Suppressor macrophage (primary cell): Measurements from ENCODE around the gene ENTPD1.

ENCODE experiments used
- DNase-seq, 4 experiments: peaks; one replicate each; pipeline ENCODE4 v3.0.0-alpha.2; 2020 to 2022

The ENTPD1 gene

DNA sequence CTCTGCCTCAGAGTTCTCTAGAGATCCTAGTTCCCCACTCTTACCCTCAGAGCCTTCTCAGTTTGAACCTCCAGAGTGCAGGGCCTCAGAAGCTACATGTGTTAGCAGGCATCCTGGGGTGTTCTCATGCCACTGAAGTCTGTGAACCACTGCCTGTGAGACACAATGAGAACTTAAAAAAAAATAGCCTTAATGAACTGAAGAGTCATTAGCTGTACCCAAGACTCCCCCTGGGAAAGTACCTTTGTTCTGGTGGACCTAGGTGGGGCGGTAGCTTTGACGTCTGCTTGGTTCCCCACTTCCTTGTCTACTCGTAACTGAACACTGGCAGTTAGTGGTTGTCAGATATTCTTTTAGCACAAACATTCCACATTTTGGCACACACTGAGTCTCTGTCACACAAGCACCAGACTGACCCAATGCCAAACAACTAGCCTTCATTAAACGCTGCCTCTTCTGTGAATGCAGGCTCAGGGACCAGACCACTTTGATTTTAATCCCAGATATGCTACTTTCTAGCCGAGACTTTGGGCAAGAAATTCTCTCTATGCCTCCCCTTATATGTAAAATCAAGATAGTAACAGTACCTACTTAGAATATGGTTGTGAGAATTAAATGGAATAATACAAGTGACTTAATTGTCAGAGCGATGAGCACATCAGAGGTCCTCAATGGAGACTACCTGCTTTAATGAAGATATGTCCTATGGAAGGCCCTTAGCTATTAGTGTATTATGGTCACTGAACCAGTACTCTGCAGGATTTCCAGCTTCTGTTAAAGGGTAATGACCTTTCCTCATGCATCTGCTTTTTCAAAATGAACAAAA is 76.5 kb downstream of the ENTPD1 start:
- peak in 2 of 4 experiments; percentile 11 to 16 for DNase-seq

DNA sequence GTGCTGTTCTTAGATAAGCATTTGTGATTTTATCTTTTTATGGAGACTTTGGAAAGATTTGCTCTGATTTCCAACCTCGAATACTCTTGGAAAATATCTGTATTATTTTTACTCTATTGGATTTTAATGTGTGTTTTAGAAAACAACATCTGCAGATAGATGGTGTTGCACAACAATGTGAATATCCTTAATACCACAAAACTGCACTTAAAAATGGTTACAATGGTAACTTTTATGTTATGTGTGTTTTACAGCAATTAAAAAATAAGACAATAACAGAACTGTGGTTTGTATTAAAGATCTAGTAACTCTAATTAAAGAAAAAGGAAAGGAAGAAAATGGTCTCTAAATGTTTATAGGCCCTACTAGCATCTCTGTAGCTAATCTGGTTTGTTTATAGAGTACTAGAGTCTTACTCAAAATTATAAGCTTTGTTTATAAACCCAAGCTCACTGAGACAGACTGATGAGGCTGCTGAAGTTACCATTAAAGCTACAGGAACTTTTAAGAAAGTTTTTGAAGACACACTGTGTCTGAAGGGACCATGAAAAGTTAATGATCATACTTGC is 77.2 kb downstream of the ENTPD1 start:
- DNase-seq: no peak

- DNase-seq: no peak
These were observed 78.4 kb downstream of the ENTPD1 start for GRCh38 chr10:95834406-95834805.

DNA sequence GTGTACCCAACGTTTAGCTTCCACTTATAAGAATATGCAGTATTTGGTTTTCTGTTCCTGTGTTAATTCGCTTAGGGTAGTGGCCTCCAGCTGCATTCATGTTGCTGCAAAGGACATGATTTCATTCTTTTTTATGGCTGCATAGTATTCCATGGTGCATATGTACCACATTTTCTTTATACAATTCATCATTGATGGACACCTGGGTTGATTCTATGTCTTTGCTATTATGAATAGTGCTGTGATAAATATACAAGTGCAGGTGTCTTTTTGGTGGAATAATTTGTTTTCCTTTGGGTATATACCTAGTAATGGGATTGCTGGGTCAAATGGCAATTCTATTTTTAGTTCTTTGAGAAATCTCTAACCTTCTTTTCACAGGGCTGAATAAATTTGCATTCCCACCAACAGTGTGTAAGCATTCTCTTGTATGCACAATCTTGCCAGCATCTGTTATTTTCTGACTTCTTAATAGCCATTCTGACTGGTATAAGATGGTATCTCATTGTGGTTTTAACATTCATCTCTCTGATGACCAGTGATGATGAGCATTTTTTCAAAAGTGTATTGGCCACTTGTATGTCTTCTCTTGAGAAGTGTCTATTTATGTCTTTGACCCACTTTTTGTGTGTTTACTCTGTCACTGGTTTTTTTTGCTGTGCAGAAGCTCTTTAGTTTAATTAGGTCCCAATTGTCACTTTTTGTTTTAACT is 79.3 kb downstream of the ENTPD1 start:
- DNase-seq: no peak

GRCh38 chr10:95835911-95836310 is 79.9 kb downstream of the ENTPD1 start:
- DNase-seq: no peak

DNA sequence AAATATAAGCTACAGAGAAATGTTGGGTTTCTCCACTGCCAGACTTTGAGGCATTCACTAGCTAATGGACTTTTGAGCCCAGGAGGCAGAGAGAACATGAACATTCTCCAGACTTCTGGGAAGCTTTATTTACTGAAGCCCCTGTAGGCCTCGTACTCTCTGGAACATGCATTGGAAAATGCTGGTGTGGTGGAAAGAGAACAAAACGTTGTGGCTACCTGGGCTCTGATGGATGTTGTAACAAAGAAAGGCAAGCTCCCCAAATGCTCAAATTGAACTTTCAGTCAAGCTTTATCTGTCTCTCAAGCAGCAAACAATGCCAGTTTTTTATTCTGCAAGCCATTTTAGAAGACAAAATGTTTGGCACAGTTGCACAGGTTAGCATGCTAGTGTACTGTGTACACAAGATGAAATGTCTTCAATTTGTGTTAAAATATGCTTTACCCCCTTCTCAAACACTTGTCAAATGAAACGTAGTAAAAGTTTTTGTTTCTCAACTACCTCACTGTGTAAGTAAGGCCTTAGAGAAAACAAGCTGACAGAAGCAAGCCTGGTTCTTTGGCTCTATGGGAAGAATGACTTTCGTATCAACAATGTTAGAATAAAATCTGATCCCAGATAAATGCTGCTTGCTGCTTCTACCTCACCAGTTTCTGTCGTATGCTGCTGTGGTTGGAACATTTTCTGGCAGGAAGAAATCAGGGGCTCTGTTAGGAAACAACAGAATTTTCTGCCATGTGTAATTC is 80.8 kb downstream of the ENTPD1 start:
- no peak for DNase-seq

GRCh38 chr10:95837356-95837776 is 81.4 kb downstream of the ENTPD1 start:
- DNase-seq: peak in 3 of 4 experiments; percentile 19 to 37 (median 30)

DNA sequence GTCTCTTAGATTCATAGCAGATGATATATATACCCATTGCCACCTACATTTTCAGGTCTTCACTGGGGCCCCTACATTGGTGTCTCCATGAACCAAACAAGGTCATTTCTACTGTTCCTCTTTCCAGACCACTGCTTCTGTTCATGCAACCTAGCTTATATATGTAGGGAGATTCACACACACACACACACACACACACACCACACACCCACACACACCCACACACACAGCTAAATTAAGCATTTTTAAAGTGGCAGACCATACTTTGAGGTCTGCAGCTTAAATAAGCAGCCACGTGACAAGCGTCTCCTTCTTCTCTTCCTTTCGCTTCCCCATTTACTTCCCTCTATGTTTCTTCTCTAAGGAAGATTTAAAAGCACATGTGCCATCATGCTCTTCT is 81.8 kb downstream of the ENTPD1 start:
- peak; percentile 71 to 92 (median 80) for DNase-seq

GRCh38 chr10:95840121-95840520 is 84.2 kb downstream of the ENTPD1 start:
- DNase-seq: no peak

- DNase-seq: no peak
These were observed 84.7 kb downstream of the ENTPD1 start for GRCh38 chr10:95840681-95841080.

DNA sequence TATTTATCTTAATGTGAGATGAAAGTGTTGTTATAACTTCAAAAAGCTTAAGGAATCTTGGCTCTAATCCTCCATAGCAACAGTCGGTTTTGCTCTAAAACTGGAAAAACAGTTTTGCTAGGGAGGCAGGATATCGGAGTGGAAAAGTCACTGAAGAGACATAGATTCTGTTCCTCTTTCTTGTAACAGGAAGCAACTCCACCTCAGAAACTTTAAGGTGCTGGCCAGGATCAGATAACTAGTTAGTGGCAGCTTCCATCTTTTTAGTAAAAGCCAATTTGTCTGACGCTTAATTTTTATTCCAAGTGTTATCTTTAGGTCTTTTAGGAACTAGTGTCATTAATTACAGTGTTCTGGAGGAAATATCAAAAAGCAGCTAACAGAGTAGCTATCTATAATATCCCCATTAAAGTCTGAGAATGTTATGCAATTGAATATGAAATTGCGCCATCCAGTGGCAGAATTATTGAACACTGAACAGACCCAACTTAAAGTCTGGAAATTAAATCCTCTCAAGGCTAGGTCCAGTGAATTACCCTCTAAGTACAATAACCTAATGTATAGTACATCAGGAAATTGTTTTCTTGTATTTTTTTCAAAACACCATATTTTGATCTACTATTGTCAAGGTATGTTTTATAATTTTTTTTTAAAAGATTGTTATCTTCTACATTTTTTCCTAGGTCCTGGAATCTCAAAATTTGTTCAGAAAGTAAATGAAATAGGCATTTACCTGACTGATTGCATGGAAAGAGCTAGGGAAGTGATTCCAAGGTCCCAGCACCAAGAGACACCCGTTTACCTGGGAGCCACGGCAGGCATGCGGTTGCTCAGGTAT is 85.9 kb downstream of the ENTPD1 start:
- DNase-seq: peak; percentile 58 to 86 (median 76)

DNA sequence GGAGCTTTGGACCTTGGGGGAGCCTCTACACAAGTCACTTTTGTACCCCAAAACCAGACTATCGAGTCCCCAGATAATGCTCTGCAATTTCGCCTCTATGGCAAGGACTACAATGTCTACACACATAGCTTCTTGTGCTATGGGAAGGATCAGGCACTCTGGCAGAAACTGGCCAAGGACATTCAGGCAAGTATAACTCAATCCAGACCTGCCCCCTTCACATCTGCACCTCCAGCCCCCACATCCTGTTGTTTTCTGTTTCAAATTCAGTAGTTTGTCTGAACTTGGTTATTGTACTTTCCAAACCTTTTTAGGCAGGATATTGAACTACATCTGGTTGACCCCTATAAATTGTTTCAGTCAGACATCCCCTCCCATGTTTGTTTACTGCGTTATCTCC is 89.4 kb downstream of the ENTPD1 start:
- no peak for DNase-seq

DNA sequence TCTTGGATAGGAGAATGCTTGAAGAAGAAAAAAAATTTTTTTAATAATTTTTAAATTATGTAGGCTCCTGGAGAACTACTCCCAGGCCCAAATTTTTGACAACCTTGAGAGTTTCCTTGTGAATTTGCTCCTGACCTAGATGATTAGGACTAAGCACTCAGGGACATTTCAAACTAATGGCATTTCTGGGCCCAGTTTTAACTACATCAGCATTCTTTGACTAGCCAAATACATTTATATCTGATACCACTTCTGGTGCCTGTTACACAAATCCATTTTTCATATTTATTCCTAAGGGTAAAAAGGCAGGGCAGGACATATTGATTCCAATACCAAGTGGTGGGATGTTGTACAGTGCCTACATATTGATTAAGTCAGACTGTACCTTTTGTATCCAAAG is 91.0 kb downstream of the ENTPD1 start:
- no peak for DNase-seq

DNA sequence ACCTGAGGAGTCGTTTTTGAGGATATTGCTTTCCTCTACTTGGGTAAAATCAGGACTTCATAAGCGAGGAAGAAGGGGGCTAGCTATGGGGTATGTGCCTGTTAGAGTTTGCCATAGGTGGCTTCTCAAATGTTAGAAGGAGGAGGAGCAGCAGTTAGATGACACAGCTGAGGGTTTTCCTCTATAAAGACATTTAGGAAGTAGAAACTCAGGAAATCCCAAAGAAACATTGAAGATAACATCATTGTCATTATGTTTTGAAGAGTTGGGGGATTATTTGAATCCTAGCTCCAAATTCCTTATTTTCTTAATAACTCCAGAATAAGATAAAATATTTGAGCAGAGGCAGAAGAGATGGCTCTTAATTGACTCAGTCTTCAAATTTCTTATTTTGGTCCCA is 92.9 kb downstream of the ENTPD1 start:
- DNase-seq: no peak

GRCh38 chr10:95850791-95851190 is 94.8 kb downstream of the ENTPD1 start:
- no peak for DNase-seq

GRCh38 chr10:95860166-95860940 is 104.4 kb downstream of the ENTPD1 start:
- no peak for DNase-seq

DNA sequence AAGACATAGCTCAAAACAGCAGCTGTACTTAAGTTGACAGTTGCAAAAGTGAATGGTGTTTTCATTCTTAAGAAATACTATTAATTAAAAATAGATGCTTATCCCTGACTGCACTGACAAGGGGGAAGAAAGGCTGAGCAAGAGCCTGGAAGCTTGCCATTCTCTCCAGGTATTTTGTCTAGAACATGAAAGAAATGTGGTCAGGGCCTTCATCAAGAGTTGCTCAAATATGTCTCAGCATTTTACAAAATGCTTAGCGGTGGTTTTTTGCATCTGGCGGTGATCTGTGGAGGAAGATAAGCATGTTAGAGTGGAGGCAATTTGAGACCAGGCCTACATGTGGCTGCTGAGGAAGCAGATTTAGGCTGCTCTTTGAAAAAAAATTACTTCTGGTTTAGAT is 105.4 kb downstream of the ENTPD1 start:
- DNase-seq: no peak

- peak; percentile 54 to 76 (median 70) for DNase-seq
These were observed 109.2 kb downstream of the ENTPD1 start for GRCh38 chr10:95864906-95865813.

- DNase-seq: no peak
These were observed 110.0 kb downstream of the ENTPD1 start for GRCh38 chr10:95865814-95866466.

DNA sequence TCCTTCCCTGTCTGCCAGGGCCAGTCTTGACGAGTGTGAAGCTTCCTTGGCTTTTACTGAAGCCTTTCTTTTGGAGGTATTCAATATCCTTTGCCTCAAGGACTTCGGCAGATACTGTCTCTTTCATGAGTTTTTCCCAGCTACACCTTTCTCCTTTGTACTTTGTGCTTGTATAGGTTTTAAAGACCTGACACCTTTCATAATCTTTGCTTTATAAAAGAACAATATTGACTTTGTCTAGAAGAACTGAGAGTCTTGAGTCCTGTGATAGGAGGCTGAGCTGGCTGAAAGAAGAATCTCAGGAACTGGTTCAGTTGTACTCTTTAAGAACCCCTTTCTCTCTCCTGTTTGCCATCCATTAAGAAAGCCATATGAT is 110.5 kb downstream of the ENTPD1 start:
- DNase-seq: no peak
